Nephron (organoid): ENCODE measurements around the gene AMIGO1.

Source experiments
- H3K27ac Mint-ChIP-seq, 3 experiments: 2 replicates each; pipeline ENCODE4 v1.8.0; 2020; ENCODE audit warnings: mixed read lengths in 3 of 3, mild to moderate bottlenecking in 2 of 3, moderate library complexity in 1 of 3
- H3K27me3 Mint-ChIP-seq: 2 replicates; pipeline ENCODE4 v1.8.0; 2021; ENCODE audit warnings: low read depth, mild to moderate bottlenecking, moderate library complexity, mixed read lengths
- H3K36me3 Mint-ChIP-seq: 2 replicates; pipeline ENCODE4 v1.8.0; 2020; ENCODE audit warnings: low read depth, mixed read lengths
- H3K4me1 Mint-ChIP-seq: 2 replicates; pipeline ENCODE4 v1.8.0; 2020; ENCODE audit warnings: mixed read lengths
- H3K4me3 Mint-ChIP-seq, 3 experiments: 2 replicates each; pipeline ENCODE4 v1.8.0; 2020; ENCODE audit warnings: mild to moderate bottlenecking in 3 of 3, mixed read lengths in 3 of 3, moderate library complexity in 2 of 3
- H3K9me3 Mint-ChIP-seq: 2 replicates; pipeline ENCODE4 v1.8.0; 2020; ENCODE audit warnings: mixed read lengths
- TF ChIP-seq, protein P1 (sequence below), 3 experiments: fragments of 200-600 bp; sonication (generic); IDR thresholded peaks; one replicate each; pipeline ENCODE4 v1.5.0; 2021; ENCODE audit warnings: antibody characterized with exemption in 3 of 3; ENCODE audit not compliant: unreplicated experiment in 3 of 3

AMIGO1 gene

DNA sequence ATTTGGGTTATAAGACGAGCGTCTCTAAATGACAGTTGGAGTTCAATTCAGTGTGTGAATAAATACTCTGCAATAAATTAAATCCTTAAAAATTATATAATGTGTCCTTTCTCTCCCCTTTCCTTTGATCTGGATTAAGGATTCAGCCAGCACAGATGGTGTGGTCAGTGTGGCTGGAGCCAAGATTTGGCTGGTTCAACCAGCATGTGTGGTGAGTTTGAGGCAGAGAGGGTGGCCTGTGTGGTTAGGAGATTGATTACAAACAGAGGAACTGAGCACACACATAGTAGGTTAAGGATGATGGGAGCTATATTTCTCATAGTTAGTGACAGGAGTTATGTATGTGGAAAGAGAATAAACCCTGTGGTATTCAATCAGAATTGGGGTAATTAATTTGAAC is 14.2 kb upstream of the AMIGO1 start:
- no peaks in the 10 kb centered on the region for H3K27me3 Mint-ChIP-seq
- H3K9me3 Mint-ChIP-seq: peaks cover 3% of the 10 kb centered on the region
- no peaks in the 10 kb centered on the region for H3K36me3 Mint-ChIP-seq
- TF ChIP-seq, protein P1, sequence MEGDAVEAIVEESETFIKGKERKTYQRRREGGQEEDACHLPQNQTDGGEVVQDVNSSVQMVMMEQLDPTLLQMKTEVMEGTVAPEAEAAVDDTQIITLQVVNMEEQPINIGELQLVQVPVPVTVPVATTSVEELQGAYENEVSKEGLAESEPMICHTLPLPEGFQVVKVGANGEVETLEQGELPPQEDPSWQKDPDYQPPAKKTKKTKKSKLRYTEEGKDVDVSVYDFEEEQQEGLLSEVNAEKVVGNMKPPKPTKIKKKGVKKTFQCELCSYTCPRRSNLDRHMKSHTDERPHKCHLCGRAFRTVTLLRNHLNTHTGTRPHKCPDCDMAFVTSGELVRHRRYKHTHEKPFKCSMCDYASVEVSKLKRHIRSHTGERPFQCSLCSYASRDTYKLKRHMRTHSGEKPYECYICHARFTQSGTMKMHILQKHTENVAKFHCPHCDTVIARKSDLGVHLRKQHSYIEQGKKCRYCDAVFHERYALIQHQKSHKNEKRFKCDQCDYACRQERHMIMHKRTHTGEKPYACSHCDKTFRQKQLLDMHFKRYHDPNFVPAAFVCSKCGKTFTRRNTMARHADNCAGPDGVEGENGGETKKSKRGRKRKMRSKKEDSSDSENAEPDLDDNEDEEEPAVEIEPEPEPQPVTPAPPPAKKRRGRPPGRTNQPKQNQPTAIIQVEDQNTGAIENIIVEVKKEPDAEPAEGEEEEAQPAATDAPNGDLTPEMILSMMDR (IDR thresholded peaks at IDR 0.05; ENCODE audit: unreplicated experiment in 3 of 3): no peak
- no peak overlapping the region for H3K27ac Mint-ChIP-seq
- H3K4me3 Mint-ChIP-seq: no peak overlapping the region
- peaks cover 44% of the 10 kb centered on the region for H3K4me1 Mint-ChIP-seq

DNA sequence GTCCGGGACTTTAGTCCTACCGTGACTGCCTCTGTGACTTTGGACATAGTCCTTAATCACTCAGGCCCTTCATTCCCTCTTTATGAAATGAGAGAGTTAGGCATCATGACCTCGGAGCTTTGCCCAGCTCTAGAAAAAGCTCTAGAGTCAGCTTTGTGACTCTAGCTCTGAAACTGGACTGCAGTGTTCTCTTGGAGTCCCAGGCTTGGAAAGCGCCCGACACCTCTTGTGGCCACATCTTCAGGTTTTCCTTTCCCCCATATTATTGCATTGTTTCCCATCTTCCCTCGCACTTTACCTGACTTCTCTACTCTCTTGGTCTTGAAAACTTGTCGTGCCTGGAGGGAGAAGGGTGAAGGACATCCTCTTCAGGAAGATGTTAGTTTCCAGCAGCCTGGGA is 12.5 kb upstream of the AMIGO1 start:
- Mint-ChIP-seq H3K4me1 (peaks cover 31% of the 10 kb centered on the region), H3K27ac (no peak overlapping the region)
- TF ChIP-seq, protein P1 (IDR thresholded peaks at IDR 0.05; ENCODE audit: unreplicated experiment in 3 of 3): no peak

DNA sequence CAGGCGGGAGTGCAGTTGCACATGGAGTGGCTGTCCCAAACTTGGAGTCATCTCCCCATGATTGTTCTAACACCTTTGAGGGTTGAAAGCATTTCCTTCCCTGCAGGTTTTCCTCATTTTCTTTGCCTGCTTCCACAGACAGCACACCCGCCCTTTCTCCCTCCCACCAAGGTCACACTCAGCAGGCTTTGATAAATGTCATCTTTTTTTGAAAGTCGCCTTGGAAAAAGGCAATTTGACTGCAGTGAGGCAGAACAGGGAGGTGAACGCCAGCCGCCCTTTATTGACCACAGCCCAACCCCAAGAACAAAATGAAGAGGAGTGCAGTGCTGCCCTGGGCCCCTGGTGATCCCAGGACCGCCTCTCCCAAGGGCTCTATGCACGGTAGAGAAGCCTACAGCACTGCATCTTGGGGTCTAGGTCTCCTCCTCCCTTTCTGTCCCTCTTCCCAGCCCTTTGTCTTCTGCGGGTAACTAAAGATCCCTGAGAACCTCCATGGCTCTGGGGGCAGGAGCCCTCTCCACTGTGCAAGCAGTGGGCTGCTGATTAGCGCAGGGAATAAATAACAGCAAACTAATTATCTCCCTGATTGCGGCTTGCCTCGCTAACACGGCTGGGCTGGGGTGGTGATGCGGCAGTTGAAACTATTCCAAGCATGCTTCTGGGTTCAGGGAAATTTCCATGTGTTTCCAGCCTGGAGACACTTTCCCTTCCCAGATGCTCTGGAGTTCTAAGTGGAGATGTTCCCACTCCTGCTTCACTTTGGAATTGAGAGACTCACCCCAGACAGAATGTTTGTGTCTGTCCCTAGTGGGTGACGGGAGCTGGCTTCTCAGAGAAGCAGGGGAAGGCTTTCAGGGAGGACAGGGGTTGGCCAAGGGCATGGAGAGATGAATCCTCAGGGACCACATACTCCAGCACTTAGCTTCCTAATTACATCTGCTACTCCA is 11.8 kb upstream of the AMIGO1 start:
- Mint-ChIP-seq H3K27me3 (no peaks in the 10 kb centered on the region), H3K4me1 (peaks cover 32% of the 10 kb centered on the region), H3K27ac (peak overlapping the region in 2 of 3 experiments; percentile 30 to 43), H3K9me3 (peaks cover 3% of the 10 kb centered on the region), H3K4me3 (no peak overlapping the region), H3K36me3 (no peaks in the 10 kb centered on the region)
- TF ChIP-seq, protein P1 (IDR thresholded peaks at IDR 0.05; ENCODE audit: unreplicated experiment in 3 of 3): no peak

More for the DNA sequence above, 12.5 kb upstream of the AMIGO1 start:
- Mint-ChIP-seq H3K4me3 (no peak overlapping the region), H3K27me3 (no peaks in the 10 kb centered on the region), H3K9me3 (peaks cover 3% of the 10 kb centered on the region), H3K36me3 (no peaks in the 10 kb centered on the region)

DNA sequence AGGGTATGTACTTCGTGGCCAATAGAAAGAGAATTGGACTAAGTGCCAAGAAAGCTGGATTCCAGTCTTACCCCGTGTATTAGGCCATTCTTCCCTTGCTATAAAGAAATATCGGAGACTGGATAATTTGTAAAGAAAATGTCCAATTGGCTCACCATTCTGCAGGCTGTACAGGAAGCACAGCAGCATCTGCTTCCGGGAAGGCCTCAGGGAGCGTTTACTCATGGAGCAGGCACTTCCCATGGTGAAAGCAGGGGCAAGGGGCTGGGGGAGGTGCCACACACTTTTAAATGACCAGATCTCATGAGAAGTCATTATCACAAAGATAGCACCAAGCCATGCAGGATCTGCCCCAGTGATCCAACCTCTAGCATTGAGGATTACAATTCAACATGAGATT is 7.8 kb upstream of the AMIGO1 start:
- no peaks in the 10 kb centered on the region for H3K9me3 Mint-ChIP-seq
- peak overlapping the region; percentile 16 to 32 (median 31) for H3K27ac Mint-ChIP-seq
- TF ChIP-seq, protein P1 (IDR thresholded peaks at IDR 0.05; ENCODE audit: unreplicated experiment in 3 of 3): no peak
- no peak overlapping the region for H3K4me3 Mint-ChIP-seq
- H3K27me3 Mint-ChIP-seq: peaks cover 6% of the 10 kb centered on the region
- H3K4me1 Mint-ChIP-seq: peaks cover 31% of the 10 kb centered on the region
- no peaks in the 10 kb centered on the region for H3K36me3 Mint-ChIP-seq

DNA sequence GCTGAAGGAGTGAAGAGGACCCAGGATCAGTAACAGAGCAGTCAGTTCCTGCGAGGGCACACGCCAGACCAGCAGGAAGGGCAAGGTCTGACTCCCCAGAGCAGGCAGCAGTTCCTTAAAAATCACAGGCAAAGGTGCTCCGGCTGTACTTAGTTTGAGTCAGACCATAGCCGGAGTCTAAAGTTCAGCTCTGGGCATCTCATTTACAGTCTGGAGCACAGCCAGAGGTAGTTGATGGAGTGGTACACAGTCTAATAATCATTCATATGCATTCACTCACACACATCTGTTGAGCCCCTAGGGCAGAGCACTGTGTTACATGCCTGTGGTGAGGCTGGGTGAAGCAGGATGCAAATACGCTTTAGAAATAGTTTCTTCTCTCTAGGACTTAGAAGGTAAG is 7.3 kb upstream of the AMIGO1 start:
- H3K27me3 Mint-ChIP-seq: peaks cover 11% of the 10 kb centered on the region

More for the DNA sequence above, 7.3 kb upstream of the AMIGO1 start:
- TF ChIP-seq, protein P1 (IDR thresholded peaks at IDR 0.05; ENCODE audit: unreplicated experiment in 3 of 3): no peak
- Mint-ChIP-seq H3K9me3 (no peaks in the 10 kb centered on the region), H3K36me3 (no peaks in the 10 kb centered on the region), H3K4me3 (no peak overlapping the region), H3K4me1 (peaks cover 26% of the 10 kb centered on the region), H3K27ac (peak overlapping the region; percentile 16 to 32 (median 31))
